RWPE2 (cell line): ENCODE measurements around the gene RPL13.

Source experiments
- ATAC-seq: fragments of 200-7000 bp; cut with Tn5 transposase; 3 replicates; pipeline ENCODE4 v1.9.1; 2021; ENCODE audit warnings: low read depth
- DNase-seq: peaks from one replicate; pipeline ENCODE4 v3.0.0-alpha.2; 2020; ENCODE audit warnings: low spot score
- H3K27ac ChIP-seq: fragments of 450-650 bp; 2 replicates; pipeline ENCODE4 v1.5.1; 2017; ENCODE audit warnings: mild to moderate bottlenecking; ENCODE audit not compliant: poor library complexity, severe bottlenecking
- H3K27me3 ChIP-seq: fragments of 250-450 bp; sonication (Bioruptor Pico); 2 replicates; pipeline ENCODE4 v1.5.1; 2021; ENCODE audit warnings: mild to moderate bottlenecking, moderate library complexity; ENCODE audit not compliant: insufficient read depth, poor library complexity, severe bottlenecking
- H3K36me3 ChIP-seq: fragments of 250-450 bp; sonication (Bioruptor Pico); 2 replicates; pipeline ENCODE4 v1.5.1; 2020; ENCODE audit warnings: low read depth, mild to moderate bottlenecking, moderate library complexity
- H3K4me1 ChIP-seq: fragments of 250-450 bp; sonication (Bioruptor Pico); 2 replicates; pipeline ENCODE4 v1.5.1; 2021; ENCODE audit warnings: mild to moderate bottlenecking, moderate library complexity; ENCODE audit not compliant: insufficient read depth, poor library complexity, severe bottlenecking
- H3K4me3 ChIP-seq: fragments of 250-450 bp; sonication (Bioruptor Pico); 2 replicates; pipeline ENCODE4 v1.5.1; 2021; ENCODE audit warnings: mild to moderate bottlenecking, moderate library complexity; ENCODE audit not compliant: severe bottlenecking
- H3K9me3 ChIP-seq: fragments of 250-450 bp; sonication (Bioruptor Pico); 2 replicates; pipeline ENCODE4 v1.5.1; 2021; ENCODE audit warnings: mild to moderate bottlenecking, moderate library complexity; ENCODE audit not compliant: severe bottlenecking
- CTCF ChIP-seq: fragments of 450-650 bp; IDR thresholded peaks from one replicate; pipeline ENCODE4 v1.5.1; 2017; ENCODE audit warnings: mild to moderate bottlenecking, moderate library complexity; ENCODE audit not compliant: poor library complexity, severe bottlenecking

RPL13 gene

GRCh38 chr16:89519881-89520280 is 40.6 kb upstream of the RPL13 start:
- ATAC-seq, result no peak
- Histone ChIP-seq H3K36me3 (peaks cover 86% of the 10 kb centered on the region), H3K27ac (no peak overlapping the region), H3K9me3 (no peaks in the 10 kb centered on the region), H3K4me3 (no peak overlapping the region), H3K4me1 (no peaks in the 10 kb centered on the region), H3K27me3 (no peaks in the 10 kb centered on the region)
- TF ChIP-seq CTCF, result no peak
- DNase-seq, result no peak

DNA sequence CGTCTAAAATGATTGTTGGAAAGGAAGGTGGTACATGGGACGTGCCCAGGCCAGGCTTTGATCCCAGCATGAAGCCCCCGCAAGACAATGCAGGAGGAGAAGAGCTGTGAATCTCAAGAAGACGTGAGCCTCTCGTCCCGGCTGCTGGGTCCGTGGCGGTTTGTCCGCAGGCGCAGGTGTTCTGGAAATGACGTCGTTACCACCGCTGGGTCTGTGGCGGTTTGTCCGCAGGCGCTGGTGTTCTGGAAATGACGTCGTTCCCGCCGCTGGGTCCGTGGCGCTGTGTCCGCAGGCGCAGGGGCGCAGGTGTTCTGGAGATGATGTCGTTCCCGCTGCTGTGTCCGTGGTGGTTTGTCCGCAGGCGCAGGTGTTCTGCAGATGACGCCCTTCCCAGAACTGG is 38.2 kb upstream of the RPL13 start:
- Histone ChIP-seq H3K4me1 (no peaks in the 10 kb centered on the region), H3K36me3 (peaks cover 82% of the 10 kb centered on the region), H3K27me3 (no peaks in the 10 kb centered on the region), H3K4me3 (no peak overlapping the region), H3K9me3 (no peaks in the 10 kb centered on the region), H3K27ac (no peak overlapping the region)
- no peak for TF ChIP-seq CTCF
- DNase-seq (no peak), ATAC-seq (no peak)

GRCh38 chr16:89523680-89524344 is 36.7 kb upstream of the RPL13 start:
- no peaks in the 10 kb centered on the region for H3K9me3 ChIP-seq
- DNase-seq (no peak), ATAC-seq (no peak)
- H3K36me3 ChIP-seq, result peaks cover 79% of the 10 kb centered on the region
- H3K27me3 ChIP-seq, result no peaks in the 10 kb centered on the region
- H3K4me1 ChIP-seq, result no peaks in the 10 kb centered on the region
- H3K27ac ChIP-seq, result no peak overlapping the region
- H3K4me3 ChIP-seq, result no peak overlapping the region
- TF ChIP-seq CTCF, result no peak

DNA sequence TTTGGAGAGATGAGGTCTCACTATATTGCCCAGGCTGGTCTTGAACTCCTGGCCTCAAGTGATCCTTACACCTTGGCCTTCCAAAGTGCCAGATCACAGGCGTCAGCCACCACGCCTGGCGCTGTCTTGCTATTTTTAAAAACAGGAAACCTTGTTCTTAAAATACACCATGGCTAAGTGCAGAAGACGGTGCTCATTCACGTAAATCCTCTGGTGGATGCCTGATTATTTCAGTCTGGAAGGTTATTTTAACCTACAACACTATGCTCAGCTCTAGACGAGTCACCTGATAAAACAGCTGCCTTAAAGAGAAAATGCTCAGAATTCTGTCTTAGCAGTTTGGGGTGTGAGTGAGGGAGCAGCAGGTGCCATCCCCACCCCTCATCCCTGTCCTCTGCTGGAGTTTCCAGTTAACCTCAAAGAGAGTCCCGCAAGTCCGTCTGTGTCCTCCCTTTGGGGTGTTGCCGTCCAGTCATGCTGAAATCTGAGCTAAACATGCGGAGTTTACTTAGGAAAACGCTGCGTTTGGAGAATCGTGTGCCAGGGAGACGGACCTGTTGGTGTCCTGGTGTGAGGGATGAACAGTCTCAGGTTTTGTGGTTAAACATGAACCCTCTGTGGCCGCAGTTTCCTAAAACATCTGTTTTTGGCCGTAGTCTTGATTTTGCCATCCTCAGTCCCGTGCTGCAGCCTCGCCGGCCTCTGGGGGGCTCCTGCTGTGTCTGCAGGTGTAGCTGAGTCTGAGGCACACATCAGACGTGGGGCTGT is 35.2 kb upstream of the RPL13 start:
- TF ChIP-seq CTCF, result no peak
- Histone ChIP-seq H3K36me3 (peaks cover 81% of the 10 kb centered on the region), H3K27ac (no peak overlapping the region), H3K27me3 (no peaks in the 10 kb centered on the region), H3K4me3 (no peak overlapping the region), H3K9me3 (no peaks in the 10 kb centered on the region), H3K4me1 (no peaks in the 10 kb centered on the region)
- DNase-seq (no peak), ATAC-seq (no peak)

DNA sequence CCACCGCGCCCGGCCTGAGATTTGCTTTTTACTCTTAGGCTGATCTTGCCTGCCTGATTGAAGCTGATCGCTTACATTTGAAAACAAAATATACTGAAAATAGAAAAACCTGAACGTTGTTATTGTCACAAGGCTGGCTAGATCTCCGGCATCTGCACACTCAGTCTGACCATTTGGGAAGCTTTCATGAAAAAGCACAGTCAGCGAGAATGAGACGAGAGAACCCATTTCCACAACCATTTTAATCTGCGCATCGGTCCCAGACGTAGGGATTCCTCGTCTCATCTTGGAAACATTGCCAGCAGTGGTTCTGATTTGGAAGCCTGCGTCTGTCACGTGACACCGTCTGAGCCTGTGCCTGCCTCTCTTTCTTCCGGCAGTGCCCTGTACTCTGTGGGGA is 31.4 kb upstream of the RPL13 start:
- Histone ChIP-seq H3K36me3 (peaks cover 88% of the 10 kb centered on the region), H3K4me3 (no peak overlapping the region), H3K4me1 (no peaks in the 10 kb centered on the region), H3K27me3 (no peaks in the 10 kb centered on the region), H3K9me3 (no peaks in the 10 kb centered on the region), H3K27ac (no peak overlapping the region)
- no peak for TF ChIP-seq CTCF
- no peak for ATAC-seq
- no peak for DNase-seq
